Measurements from ENCODE around the gene MLEC. TPM values are rescaled to one million over a fixed set of nuclear protein-coding genes. Genes with fewer than 3 reads are reported as not detected.

Gene MLEC
- polyA plus RNA-seq, 2 of the 4 experiments (the other 2 are of a cell fraction): 89.1 to 117 TPM

GRCh38 chr12:120740871-120741270, 53.9 kb downstream of the MLEC start:
- H3K9me3 ChIP-seq: no peaks in the 10 kb centered on the region
- ChIA-PET POLR2A (no interaction called here), CTCF (interaction anchor here (0.6 to 1.8 kb wide), 5 partner anchors 13 to 927 kb away, joined by 3 to 5 read pairs (median 3); no protein-coding TSS in a partner anchor)
- ATAC-seq: no peak
- no peak overlapping the region for H3K4me3 ChIP-seq
- FAIRE-seq: no peak
- TF ChIP-seq RNF2 (IDR thresholded peaks at IDR 0.05; ENCODE audit: borderline replicate concordance, low read depth) (no peak), HOXA7 (CRISPR knock-in tag; IDR thresholded peaks at IDR 0.05) (no peak), RAD21 (conservative IDR thresholded peaks at IDR 0.05 in 1 of 2, IDR thresholded peaks at IDR 0.05 in 1 of 2) (no peak), EP300 (IDR thresholded peaks at IDR 0.05) (no peak), NFE2L2 (conservative IDR thresholded peaks at IDR 0.05; ENCODE audit: low read length) (no peak), MYC (IDR thresholded peaks at IDR 0.05; ENCODE audit: borderline replicate concordance, low read length) (no peak), EHF (CRISPR knock-in tag; IDR thresholded peaks at IDR 0.05) (no peak), KDM1A (IDR thresholded peaks at IDR 0.05; ENCODE audit: low read depth) (no peak), CEBPB (IDR thresholded peaks at IDR 0.05) (no peak), JUNB (IDR thresholded peaks at IDR 0.05) (no peak), TFCP2L1 (CRISPR knock-in tag; IDR thresholded peaks at IDR 0.05) (no peak), RCOR1 (IDR thresholded peaks at IDR 0.05; ENCODE audit: low read depth, low read length) (no peak), RFX5 (IDR thresholded peaks at IDR 0.05) (no peak), RARB (CRISPR knock-in tag; IDR thresholded peaks at IDR 0.05) (no peak), SREBF2 (IDR thresholded peaks at IDR 0.05) (no peak), NR3C1 (IDR thresholded peaks at IDR 0.05) (no peak), USF2 (IDR thresholded peaks at IDR 0.05) (no peak), GATA3 (IDR thresholded peaks at IDR 0.05; ENCODE audit: borderline replicate concordance) (no peak)
- TF ChIP-seq, protein P1, sequence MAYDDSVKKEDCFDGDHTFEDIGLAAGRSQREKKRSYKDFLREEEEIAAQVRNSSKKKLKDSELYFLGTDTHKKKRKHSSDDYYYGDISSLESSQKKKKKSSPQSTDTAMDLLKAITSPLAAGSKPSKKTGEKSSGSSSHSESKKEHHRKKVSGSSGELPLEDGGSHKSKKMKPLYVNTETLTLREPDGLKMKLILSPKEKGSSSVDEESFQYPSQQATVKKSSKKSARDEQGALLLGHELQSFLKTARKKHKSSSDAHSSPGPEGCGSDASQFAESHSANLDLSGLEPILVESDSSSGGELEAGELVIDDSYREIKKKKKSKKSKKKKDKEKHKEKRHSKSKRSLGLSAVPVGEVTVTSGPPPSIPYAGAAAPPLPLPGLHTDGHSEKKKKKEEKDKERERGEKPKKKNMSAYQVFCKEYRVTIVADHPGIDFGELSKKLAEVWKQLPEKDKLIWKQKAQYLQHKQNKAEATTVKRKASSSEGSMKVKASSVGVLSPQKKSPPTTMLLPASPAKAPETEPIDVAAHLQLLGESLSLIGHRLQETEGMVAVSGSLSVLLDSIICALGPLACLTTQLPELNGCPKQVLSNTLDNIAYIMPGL (CRISPR knock-in tag; IDR thresholded peaks at IDR 0.05; ENCODE audit: borderline replicate concordance): no peak
- TF ChIP-seq, protein P2, sequence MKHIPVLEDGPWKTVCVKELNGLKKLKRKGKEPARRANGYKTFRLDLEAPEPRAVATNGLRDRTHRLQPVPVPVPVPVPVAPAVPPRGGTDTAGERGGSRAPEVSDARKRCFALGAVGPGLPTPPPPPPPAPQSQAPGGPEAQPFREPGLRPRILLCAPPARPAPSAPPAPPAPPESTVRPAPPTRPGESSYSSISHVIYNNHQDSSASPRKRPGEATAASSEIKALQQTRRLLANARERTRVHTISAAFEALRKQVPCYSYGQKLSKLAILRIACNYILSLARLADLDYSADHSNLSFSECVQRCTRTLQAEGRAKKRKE (CRISPR knock-in tag; IDR thresholded peaks at IDR 0.05; ENCODE audit: low read depth): no peak
- no peaks in the 10 kb centered on the region for H3K4me1 ChIP-seq
- no peak overlapping the region for H3K4me2 ChIP-seq
- no peak for DNase-seq (ENCODE audit: low read depth in 1 of 2, low spot score in 1 of 2)
- H3K27ac ChIP-seq: no peak overlapping the region
- WGBS (ENCODE audit: missing lambda C conversion rate): 90% methylated on average over 13 of the region's 15 CpGs

- 88% methylated on average over 26 of the region's 33 CpGs for WGBS (ENCODE audit: missing lambda C conversion rate)
- POLR2A ChIA-PET: no interaction called here
Measured at GRCh38 chr12:120741476-120742421, 54.8 kb downstream of the MLEC start.

More at GRCh38 chr12:120741476-120742421, 54.8 kb downstream of the MLEC start:
- no peak overlapping the region for H3K4me3 ChIP-seq
- CTCF ChIA-PET: interaction anchor here (1.2 to 1.8 kb wide), 4 partner anchors 9 to 95 kb away, joined by 3 to 5 read pairs (median 4); no protein-coding TSS in a partner anchor
- H3K9me3 ChIP-seq: no peaks in the 10 kb centered on the region
- ATAC-seq: no peak
- TF ChIP-seq RFX5 (IDR thresholded peaks at IDR 0.05): no peak
- TF ChIP-seq ZSCAN20 (CRISPR knock-in tag; IDR thresholded peaks at IDR 0.05): no peak
- TF ChIP-seq, protein P3, sequence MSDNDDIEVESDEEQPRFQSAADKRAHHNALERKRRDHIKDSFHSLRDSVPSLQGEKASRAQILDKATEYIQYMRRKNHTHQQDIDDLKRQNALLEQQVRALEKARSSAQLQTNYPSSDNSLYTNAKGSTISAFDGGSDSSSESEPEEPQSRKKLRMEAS (IDR thresholded peaks at IDR 0.05): no peak
- no peak for DNase-seq (ENCODE audit: low read depth in 1 of 2, low spot score in 1 of 2)
- no peaks in the 10 kb centered on the region for H3K4me1 ChIP-seq
- H3K4me2 ChIP-seq: no peak overlapping the region
- no peak overlapping the region for H3K27ac ChIP-seq
- FAIRE-seq: no peak
